NCI-H1436 treated with DMSO at 0.1 percent for 48 hours (cell line): ENCODE results near the gene GAL3ST2.
"Not testable (repeated sequence)": the region's sequence is repeated elsewhere in the genome, so short reads cannot be mapped to it uniquely, and the experiment has no call there.

Experiments used
- DNase-seq: peaks from one replicate; lab custom pipeline; 2025; lab: John Stamatoyannopoulos, UW

The GAL3ST2 gene

DNA sequence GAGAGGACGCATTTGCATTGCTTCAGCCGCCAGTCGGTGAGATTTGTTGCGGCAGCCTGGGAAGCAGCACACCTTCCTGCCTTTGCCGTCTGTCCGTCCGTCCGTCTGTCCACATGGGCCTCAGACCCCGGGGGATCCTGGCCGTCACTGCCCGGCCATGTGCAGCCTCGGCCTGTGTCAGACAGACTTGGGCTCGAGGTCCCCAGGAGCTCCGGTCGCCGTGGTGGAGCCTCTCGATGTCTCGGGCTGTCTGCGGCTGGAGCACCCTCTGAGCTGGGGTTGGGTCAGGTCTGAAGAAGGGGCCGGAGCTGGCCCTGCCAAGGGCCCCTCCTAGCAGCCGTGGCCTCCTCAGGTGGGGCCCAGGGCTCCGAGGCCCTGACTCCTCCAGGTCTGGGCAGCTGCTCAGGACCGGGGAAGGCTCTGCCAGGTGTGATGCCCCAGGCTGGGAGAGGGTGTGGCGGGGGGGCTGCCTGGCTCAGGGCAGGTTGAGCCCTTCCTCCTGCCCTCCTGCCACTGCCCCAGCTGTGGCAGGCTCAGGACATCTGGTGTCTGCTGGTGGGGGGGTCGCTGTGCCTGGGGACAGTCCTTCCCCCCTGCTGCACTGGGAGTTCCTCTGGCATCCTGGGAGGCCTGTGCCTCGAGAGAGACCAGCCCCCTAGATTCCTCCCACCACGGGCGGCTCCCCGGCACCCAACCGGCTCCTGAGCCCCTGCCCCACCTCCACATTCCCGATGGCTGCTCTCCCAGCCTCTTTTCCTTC, 44.2 kb downstream of the GAL3ST2 start:
- DNase-seq = no peak

DNA sequence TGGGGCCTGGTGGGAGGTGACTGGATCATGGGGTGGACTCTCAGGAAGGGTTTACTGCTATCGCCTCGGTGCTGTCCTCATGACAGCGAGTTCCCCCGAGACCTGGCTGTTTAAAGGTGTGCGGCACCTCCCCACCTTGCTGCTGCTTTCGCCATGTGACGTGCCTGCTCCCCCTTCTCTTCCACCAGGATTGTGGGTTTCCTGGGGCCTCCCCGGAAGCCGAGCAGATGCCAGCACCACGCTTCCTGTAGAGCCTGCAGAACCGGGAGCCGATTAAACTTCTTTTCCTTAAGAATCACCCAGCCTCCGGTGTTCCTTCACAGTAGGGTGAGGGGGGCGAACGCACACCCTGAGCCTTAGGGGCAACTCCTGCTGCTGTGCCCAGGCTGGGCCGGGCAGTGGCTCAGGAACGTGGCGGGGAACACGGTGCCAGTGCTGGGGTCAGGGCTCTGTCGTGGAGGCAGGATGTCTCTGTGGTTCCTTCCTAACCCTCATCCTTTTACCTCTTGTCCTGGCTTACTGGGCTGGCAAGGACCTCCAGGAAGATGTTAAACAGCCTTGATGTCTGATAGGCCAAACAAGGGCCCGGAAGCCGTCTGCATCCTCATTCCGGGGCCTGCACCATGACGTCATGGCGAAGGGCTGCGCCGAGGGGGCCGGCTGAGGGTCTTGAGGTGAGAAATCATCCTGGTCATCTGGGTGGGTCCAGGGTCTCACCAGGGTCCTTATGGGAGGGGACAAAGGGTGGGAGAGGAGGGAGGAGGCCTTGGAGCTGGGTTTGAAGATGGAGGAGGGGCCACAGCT, 45.0 kb downstream of the GAL3ST2 start:
- no peak for DNase-seq

DNA sequence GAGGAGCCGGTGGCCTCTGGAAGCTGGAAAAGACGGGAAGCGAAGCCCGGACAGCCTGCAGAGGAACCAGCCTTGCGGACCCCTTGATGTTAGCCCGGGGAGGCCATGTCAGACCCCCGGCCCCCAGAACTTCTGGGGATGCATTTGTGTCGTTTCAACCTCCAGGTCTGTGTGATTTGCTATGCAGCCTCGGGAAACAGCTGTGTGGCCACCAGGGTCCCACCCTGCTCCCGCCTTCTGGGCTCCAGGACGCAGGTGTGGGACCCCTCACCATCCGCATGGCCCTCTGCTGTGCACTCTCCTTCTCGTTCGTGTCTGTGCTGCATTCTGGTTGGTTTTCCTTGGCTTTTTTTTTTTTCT, 45.6 kb downstream of the GAL3ST2 start:
- no peak for DNase-seq

DNA sequence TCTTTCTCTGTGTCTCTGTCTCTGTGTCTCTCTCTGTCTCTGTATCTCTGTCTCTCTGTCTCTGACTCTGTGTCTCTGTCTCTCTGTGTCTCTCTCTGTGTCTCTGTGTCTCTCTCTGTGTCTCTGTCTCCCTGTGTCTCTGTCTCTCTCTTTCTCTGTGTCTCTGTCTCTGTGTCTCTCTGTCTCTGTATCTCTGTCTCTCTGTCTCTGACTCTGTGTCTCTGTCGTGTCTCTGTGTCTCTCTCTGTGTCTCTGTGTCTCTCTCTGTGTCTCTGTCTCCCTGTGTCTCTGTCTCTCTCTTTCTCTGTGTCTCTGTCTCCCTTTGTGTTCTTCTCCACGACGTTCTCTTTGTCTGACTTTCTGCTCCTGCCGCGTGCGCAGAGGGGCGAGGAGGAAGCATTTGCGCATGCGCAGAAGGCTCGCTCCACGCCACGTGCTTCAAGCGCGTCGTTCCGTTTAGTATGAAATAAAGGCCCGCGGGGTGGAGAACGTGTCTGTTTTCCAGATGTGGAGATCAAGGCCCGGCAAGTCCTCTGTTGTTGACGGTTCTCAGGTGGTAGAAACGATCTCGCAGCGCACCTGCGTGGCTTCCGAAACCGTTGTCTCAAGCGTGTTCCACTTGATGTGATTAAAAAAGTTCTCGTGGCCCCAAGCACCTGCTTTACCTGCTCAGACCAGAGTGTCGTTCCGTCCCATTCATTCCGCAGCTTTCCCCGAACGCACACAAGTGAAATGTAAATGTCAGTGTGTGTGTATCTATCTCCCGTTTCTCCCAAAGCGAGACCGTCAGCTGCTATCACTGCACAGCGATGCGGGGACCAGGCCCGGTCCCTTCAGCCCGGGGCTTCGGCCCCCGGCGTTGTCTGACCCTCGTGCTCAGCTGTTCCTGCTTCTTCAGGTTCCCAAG, 47.2 kb downstream of the GAL3ST2 start:
- not testable (repeated sequence) for DNase-seq

DNA sequence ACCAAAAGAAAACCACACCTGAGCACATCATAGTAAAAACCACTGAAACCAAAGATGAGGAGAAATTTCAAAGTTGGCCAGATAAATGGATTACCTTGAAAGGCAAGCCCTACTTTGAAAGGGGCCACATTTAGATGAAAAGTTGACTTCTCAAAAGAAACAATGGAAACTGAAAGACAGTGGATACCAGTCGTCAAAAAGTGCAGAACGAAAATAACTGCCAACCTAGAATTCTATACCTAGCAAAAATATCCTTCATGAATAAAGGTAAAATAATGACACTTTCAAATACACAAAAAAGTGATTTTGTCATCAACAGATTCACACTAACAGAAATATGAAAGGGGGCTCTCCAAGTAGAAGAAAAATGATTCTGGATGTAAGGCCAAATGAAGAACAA, 50.8 kb downstream of the GAL3ST2 start:
- no peak for DNase-seq

DNA sequence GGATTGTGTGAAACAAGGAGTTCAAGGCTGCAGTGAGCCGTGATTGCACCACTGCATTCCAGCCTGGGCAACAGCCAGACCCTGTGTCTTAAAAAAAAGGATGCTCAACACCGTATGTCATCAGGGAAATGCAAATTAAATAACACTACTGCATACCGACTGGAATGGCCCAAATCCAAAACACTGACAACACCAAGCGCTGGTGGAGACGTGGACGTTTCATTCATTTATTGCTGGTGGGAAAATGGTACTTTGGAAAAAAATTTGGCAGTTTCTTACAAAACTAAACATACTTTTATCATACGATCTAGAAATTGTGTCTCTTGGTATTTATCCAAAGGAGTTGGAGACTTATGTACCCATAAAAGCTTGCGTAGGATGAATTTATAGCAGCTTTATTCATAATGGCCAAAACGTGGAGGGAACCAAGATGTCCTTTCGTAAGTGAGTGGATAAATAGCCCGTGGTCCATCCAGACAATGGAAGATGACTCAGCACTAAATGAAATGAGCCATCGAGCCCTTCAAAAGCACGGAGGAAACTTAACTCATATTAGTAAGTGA, 56.6 kb downstream of the GAL3ST2 start:
- DNase-seq = no peak

DNA sequence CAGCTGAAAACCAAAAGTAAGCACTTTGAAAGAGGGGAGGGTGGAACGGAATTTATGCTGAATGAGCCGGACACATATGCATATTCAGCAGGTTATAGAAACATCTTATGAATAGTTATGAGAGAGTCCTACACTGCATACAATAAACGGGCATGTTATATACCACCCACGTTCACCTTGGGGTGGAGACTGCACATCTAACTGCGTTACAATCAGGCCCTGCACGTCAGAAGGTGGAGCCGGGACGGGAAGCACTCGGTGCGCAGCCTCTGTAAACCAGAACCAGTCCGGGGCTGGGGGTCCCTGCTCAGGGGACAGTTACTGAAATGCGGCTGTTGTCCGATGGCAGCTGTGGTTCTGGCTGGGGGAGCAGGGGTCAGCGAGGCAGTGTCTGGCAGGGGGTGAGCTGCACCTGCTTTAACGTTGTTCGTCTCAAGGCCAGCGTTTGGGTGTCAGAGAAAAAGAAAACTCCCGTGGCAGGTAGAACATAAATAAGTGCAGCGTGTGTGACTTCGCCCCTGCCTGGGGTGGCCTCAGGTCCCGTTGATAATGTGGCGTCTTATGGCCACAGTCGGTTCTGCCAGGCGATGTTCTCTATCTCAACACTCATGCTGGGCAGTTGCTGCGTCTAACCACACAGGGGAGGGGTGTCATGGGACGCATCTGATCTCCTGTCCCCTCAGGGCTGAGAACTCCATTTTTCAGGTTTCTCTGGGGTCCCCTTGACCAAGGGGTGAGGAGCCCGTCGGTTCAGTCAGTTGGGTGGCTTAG, 57.3 kb downstream of the GAL3ST2 start:
- DNase-seq = not testable (repeated sequence)

DNA sequence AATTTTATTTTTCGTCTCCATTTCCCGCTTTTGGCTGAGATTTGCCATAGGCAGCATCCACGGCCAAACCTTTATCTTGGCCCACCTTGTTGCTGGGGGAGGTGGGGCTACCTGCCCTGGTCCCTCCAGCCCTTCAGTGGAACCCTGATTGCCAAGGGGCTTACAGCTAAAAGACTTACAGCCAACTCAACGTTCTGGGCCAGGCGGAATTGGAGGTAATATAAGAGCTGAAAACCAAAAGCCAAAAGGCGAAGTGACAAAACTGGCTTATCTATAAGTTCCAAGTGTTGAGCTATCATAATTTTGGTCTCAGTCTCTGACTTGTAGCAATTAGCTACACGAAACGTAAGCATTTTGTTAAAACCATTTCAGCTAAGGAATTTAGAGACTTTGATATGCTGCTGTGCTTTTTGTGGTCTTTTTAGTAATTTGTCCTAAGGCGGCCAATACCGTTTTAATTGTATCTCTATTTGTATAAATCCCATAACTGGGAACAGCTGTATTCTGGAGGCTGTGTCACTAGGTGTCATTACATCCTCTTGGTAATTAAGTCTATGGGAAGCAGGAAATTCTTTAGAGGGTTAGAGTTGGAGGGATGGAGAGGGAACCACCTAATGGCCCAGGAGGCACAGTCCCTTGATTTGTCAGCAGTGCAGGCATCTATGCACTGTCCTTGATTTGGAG, 58.0 kb downstream of the GAL3ST2 start:
- no peak for DNase-seq

DNA sequence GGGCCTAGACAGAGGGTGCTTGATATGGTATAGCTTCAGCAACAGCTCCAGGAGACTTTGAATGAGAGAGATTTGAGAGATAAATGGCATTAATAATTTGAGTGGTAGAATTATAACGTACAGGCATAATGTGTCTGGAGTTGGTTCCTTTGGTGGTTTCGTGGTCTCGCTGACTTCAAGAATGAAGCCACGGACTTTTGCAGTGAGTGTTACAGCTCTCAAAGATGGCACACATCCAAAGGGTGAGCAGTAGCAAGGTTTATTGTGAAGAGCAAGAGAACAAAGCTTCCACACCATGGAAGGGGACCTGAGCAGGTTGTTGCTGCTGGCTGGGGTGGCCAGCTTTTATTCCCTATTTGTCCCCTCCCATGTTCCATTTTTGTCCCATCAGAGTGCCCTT, 59.0 kb downstream of the GAL3ST2 start:
- no peak for DNase-seq

DNA sequence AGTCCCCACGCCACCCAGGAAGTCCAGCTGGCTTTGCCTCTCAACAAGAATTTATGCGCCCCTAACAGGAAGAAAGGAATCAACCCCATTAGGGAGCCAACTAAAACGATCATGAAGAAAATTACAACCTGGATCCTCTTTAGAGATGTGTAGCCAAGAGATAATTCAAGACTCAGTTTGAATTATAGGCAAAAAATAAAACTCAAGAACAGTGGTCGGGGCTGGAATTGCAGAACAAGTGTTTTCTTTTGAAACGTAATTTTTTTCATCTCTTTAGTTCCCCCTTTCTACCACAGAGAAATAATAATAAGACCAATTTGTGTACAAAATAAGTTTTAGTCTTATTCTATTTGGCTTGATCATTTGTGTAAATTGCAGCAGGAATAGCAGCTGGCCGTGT, 59.7 kb downstream of the GAL3ST2 start:
- DNase-seq = no peak

DNA sequence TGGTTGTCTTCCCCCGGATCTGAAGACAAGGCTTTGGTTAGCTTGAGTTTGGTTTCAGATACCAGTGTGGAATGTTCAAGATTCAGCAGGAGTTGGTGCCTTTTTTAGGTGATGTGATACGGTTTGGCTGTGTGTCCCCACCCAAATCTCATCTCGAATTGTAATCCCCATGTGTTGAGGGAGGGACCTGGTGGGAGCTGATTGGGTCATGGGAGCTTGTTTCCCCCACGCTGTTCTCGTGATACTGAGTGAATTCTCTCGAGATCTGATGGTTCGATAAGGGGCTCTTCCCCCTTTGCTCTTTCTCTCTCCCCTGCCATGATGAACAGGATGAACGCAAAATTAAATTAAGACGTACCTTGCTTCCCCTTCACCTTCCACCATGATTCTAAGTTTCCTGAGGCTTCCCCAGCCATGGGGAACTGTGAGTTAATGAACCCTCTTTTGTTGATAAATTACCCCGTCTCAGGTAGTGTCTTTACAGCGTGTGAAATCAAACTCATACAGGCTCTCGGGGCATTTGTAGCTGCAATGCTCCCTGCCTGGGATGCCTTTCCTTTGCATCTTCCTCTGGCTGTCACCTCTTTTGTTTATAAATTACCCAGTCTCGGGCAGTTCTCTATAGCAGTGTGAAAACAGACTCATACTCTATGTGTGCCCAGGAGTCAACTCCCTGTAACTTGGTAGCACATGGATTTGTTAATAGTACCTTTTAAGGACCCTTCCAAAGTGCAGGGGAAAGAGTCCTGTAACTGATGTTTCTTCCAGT, 60.8 kb downstream of the GAL3ST2 start:
- DNase-seq = no peak

DNA sequence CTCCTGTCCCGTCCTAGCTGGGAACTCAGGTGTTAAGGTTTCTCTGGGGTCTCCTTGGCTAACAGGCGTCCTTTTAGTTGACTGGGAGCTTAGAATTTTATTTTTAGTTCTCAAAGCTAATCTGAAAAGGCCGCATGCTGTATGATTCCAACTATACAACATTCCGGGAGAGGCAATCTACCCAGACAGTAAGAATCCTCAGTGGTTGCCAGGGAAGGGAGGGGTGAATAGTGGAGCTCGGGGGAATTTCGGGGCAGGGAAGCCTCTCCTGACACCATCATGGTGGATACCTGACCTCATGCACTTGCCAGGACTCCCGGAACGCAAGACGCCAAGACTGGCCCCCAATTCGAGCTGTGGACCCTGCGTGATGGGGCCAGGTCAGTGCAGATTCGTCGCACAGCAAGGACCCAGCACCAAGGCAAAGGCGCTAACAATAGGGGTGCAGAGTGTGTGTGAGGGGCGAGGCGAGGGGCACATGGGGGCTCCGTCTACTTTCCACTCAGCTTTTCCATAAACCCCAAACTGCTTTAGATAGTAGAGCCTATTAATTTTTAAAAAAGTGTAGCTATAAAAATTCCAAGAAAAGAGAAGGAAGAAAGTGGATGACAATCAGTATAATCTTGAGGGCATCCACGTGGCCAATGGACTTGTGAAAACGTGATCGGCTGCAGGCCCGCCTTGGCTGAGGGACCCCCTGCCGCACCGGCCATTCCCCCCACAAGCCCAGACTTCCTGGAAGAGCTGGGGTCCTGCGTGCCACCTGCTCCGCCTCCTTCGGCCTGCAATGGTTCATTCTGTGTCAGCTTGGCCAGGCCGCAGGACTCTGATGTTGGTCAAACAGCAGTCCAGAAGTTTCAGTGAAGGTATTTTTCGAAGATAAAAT, 64.8 kb downstream of the GAL3ST2 start:
- no peak for DNase-seq

DNA sequence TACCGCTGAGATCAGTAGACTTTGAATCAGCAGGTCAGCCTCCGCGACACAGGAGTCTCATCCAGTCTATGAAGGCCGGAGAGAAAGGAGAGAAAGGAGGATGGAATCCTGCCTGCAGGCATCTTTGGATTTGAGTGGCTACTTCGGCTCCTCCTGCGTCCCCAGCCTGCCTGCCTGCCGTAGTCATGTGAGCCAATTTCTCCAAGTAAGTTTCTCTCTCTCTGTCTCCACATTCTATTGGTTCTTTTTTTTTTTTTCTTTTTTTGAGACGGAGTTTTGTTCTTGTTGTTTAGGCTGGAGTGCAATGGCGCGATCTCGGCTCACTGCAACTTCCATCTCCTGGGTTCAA, 65.4 kb downstream of the GAL3ST2 start:
- DNase-seq = no peak

DNA sequence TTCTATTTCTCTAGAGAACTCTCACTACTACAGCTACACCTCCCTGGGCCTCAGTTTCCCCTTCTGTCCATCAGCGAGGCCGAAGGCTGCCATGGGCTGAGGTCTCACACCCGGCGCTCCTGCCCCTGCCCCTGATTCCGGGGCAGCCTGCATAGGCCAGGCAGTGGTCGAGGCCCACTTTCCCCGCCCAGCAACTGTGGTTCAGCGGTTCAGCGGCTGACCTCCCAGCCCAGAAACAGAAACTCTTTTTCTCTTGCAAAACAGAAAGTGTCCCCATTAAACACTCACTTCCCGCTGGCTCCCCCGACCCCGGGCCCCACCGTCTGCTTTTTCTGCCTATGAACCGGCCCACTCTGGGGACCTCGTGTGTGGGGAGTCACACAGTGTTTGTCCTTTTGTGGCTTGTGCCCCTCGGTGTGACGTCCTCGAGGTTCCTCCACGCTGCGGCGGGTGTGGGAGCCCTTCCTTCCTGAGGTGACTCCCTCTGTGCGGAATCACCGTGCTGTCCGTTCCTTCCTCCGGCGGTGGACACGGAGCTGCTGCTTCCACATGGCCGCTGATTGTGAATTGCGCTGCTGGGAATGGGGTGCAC, 66.1 kb downstream of the GAL3ST2 start:
- DNase-seq = no peak

DNA sequence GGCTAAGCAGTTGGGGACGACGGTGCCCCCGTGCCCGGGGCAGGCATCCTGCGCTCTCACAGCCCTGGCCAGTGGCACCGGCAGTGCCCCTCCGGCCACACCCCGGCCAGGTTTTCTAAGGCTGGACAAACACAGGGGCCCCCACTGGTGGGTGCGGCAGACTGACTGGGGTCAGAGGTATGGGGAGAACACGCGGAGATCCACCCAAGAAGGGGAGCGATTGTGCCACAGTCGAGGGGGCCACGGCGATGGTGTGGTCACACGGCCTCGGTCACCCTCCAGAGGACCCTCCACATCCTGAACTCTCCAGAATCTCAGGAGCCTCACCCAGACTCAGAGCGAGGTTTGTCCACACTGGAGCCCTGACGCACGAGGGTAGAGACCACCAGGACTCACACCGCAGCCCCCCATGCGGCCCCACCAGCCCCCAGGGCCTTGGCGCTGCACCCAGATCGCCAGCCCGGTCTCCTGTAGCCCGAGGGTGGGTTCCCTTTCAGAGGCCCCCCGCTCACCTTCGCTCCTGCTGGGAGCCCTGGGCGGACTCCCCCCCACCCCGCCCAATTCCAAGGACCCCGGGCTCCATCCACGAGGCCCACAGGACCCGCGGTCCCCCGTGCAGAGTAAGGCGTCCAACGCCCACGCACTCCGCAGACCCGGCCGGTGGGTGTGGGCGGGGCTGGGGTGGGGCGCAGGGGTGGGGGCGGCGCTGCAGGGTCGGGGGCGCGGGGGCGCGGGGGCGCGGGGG, 66.9 kb downstream of the GAL3ST2 start:
- no peak for DNase-seq

DNA sequence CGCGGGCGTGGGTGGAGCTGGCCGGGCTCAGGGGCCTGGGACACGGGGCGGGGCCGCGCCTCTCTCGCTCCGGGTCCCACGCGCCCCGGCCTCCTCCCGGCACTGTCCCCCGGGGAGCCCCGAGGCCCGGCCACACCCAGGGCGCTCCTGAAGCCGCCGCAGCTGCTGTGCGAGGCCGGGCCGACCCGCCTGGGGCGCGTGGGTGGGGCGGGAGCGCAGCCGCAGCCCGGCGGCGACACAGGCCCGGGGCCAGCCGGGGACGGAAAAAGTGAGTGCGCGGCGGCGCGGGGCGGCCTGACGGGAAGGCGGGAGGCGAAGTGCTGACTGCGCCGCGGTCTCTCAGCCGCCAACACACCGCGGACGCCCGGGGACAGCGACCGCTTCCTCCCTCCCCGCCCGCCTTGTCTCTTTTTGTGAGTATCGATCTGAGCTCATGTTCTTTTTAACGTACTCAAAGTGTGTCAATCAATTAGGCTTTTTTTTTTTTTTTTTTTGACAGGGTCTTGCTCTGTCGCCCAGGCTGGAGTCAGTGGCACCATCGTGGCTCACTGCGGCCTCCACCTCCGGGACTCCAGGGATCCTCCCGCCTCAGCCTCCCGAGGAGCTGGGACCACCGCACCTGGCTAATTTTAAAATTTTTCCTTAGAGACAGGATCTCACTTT, 67.6 kb downstream of the GAL3ST2 start:
- no peak for DNase-seq

DNA sequence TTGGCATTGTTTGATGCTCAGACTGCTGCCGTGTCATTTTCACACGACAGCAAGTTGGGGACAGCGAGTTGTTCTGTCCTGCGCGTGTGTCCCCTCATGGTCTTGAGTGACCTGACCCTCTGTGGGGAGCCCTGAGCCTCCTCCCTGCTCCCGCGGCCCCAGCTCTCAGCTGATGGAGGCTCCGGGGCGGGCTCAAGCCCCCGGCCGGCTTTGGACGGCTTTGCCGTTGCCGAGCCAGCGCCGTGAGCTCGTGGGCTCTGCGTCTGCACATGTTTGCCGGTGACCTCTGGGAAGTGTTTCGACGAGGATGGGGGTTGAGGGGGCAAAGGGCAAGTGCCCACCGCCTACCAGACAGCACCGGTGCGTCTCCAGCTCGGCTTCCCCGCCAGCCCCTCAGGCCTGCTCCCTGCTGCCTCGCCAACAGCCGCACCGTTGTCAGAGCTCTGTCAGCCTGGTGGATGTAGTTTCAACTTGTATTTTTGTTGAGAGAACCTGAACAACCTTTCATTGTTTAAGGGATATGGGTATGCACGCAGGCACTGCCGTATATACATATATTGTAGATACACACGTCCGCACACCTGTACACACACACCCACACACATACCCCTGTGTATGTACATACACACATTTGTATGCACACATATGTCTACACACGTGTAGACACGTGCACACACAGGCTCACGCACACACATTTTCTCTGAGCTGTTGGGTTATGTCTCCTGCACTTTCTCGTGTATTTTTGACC, 68.4 kb downstream of the GAL3ST2 start:
- DNase-seq = no peak
